Vagina (tissue), 2 donors: ENCODE results near the gene SYNCRIP.

Experiments used
- POLR2A ChIP-seq, 2 donors: fragments of 450-650 bp; IDR thresholded peaks; one replicate each; pipeline ENCODE4 v1.6.1; 2017; ENCODE audit warnings: antibody characterized with exemption in 2 of 2, mild to moderate bottlenecking in 2 of 2, moderate library complexity in 2 of 2
- POLR2AphosphoS5 ChIP-seq, 2 donors: sonication (generic); formaldehyde crosslinking; IDR thresholded peaks; one replicate each; pipeline ENCODE4 v1.9.0; 2017; ENCODE audit warnings: antibody characterized with exemption in 2 of 2, mild to moderate bottlenecking in 2 of 2, low read depth in 1 of 2; ENCODE audit not compliant: insufficient read depth in 1 of 2
- TF ChIP-seq, protein P1 (sequence below), 3 experiments: fragments of 450-650 bp in 2 of 3; fragments of 200-600 bp in 1 of 3; sonication (generic) in 1 of 3; IDR thresholded peaks; one replicate each; pipeline ENCODE4 v1.5.1; 2017 to 2019; ENCODE audit warnings: antibody characterized with exemption in 3 of 3, mild to moderate bottlenecking in 2 of 3, moderate library complexity in 2 of 3

DNA sequence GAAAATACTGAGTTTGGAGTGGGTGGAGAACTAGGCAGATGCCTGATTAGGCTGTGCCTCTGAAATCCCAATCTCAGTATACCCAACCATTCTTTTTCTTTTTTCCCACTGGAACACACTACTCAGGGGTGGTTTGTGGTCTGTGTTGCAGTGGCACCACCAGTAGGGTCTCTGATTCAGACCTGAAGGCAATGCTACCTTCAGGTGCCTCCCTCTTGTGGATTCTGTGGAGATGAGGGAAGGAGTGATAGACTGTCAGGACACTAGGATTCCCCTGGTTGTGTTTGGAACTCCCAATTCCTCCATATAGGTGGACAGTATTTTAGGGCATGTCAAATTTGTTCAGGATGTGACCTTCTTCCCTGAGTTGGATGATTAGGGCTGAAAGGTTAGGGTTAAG lies 47.4 kb upstream of the SYNCRIP start:
- TF ChIP-seq, protein P1, sequence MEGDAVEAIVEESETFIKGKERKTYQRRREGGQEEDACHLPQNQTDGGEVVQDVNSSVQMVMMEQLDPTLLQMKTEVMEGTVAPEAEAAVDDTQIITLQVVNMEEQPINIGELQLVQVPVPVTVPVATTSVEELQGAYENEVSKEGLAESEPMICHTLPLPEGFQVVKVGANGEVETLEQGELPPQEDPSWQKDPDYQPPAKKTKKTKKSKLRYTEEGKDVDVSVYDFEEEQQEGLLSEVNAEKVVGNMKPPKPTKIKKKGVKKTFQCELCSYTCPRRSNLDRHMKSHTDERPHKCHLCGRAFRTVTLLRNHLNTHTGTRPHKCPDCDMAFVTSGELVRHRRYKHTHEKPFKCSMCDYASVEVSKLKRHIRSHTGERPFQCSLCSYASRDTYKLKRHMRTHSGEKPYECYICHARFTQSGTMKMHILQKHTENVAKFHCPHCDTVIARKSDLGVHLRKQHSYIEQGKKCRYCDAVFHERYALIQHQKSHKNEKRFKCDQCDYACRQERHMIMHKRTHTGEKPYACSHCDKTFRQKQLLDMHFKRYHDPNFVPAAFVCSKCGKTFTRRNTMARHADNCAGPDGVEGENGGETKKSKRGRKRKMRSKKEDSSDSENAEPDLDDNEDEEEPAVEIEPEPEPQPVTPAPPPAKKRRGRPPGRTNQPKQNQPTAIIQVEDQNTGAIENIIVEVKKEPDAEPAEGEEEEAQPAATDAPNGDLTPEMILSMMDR (IDR thresholded peaks at IDR 0.05): no peak
- no peak for TF ChIP-seq POLR2A (IDR thresholded peaks at IDR 0.05)
- TF ChIP-seq POLR2AphosphoS5 (IDR thresholded peaks at IDR 0.05; ENCODE audit: insufficient read depth in 1 of 2, low read depth in 1 of 2): no peak
